Stomach (tissue), 4 donors: Measurements from ENCODE around the gene CGB3.
A peak's percentile ranks its signal among the peaks of the same experiment; 100 is the strongest.

Experiments
- CTCF ChIP-seq, 7 experiments: fragments of 450-650 bp in 4 of 7; fragments of 200-600 bp in 3 of 7; sonication (generic) in 3 of 7; IDR thresholded peaks; one replicate each; pipeline ENCODE4 v1.5.1; 2016 to 2019; ENCODE audit warnings: antibody characterized with exemption in 7 of 7, control low read depth in 2 of 7, mild to moderate bottlenecking in 1 of 7
- POLR2AphosphoS5 ChIP-seq, 3 donors: sonication (generic); formaldehyde crosslinking; IDR thresholded peaks; one replicate each; pipeline ENCODE4 v1.6.1; 2016; ENCODE audit warnings: antibody characterized with exemption in 3 of 3

GRCh38 chr19:48997972-48998371, 26.2 kb downstream of the CGB3 start:
- peak in 2 of 7 experiments; percentile 13 to 33 for TF ChIP-seq CTCF (IDR thresholded peaks at IDR 0.05)
- TF ChIP-seq POLR2AphosphoS5 (IDR thresholded peaks at IDR 0.05): no peak
